GM23338 (cell line): ENCODE results near the gene PLXND1. TPM values are rescaled to one million over a fixed set of nuclear protein-coding genes. Genes with fewer than 3 reads are reported as not detected.

Experiments
- CREB1 ChIP-seq: fragments of 250-450 bp; sonication (Bioruptor Pico); IDR thresholded peaks from 2 replicates; pipeline ENCODE4 v1.5.0; 2020; ENCODE audit warnings: low read depth, mild to moderate bottlenecking, moderate library complexity
- EZH2 ChIP-seq: fragments of 200-600 bp; sonication (generic); IDR thresholded peaks from one replicate; pipeline ENCODE4 v1.8.0; 2017; ENCODE audit warnings: antibody characterized with exemption, mild to moderate bottlenecking, low read depth; ENCODE audit not compliant: unreplicated experiment
- EZH2phosphoT487 ChIP-seq: fragments of 200-600 bp; sonication (generic); IDR thresholded peaks from one replicate; pipeline ENCODE4 v1.8.1; 2018; ENCODE audit warnings: antibody characterized with exemption; ENCODE audit not compliant: unreplicated experiment
- JUNB ChIP-seq: IDR thresholded peaks from one replicate; pipeline ENCODE4 v1.6.1; 2016; ENCODE audit warnings: antibody characterized with exemption; ENCODE audit not compliant: unreplicated experiment
- REST ChIP-seq: IDR thresholded peaks from one replicate; pipeline ENCODE4 v1.6.1; 2018; ENCODE audit warnings: antibody characterized with exemption; ENCODE audit not compliant: unreplicated experiment
- ZNF114 ChIP-seq: fragments of 250-450 bp; sonication (Bioruptor Pico); IDR thresholded peaks from 2 replicates; pipeline ENCODE4 v1.5.0; 2020; ENCODE audit warnings: mild to moderate bottlenecking, moderate library complexity
- ZNF331 ChIP-seq: fragments of 250-450 bp; sonication (Bioruptor Pico); IDR thresholded peaks from 2 replicates; pipeline ENCODE4 v1.5.0; 2020; ENCODE audit warnings: low read depth, mild to moderate bottlenecking, moderate library complexity
- ZNF462 ChIP-seq: fragments of 250-450 bp; sonication (Bioruptor Pico); IDR thresholded peaks from 2 replicates; pipeline ENCODE4 v1.5.0; 2020; ENCODE audit warnings: mild to moderate bottlenecking, moderate library complexity
- polyA plus RNA-seq: library from polyadenylated mRNA; unstranded; fragments of >200 nt; fragmentation: Nextera tagmentation; extraction: Ambion mirVana; gene quantifications from 2 replicates; pipeline ENCODE4 v1.2.1, GENCODE V29; 2016
- total RNA-seq: library from RNA; depleted of rRNA; stranded (reverse); fragments of >200 nt; shearing (Covaris generic); gene quantifications from 2 replicates; pipeline ENCODE4 v1.2.3, GENCODE V29; 2014
- TF ChIP-seq, protein P1 (sequence below): IDR thresholded peaks from 2 replicates; pipeline ENCODE4 v1.6.1; 2016; ENCODE audit warnings: antibody characterized with exemption

The PLXND1 gene
- total and polyA plus RNA-seq, 2 experiments from 2014 or later, result 13.3 to 60.4 TPM

DNA sequence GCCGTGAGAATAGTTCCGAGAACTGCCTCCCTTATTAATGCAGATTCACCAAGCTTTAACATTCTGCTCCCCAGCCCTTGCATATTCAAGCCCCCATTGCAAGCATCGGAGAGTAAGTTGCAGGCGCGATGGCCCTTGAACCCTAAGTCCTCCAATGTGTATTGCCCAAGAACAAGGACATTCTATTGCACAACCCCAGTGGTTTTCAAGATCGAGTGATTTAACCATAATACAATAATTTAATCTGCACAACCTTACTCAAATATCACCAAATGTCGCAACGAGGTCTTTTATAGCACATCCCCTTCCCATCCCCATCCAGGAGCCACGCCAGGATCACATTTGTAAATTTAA, 21.7 kb upstream of the PLXND1 start (continued):
- TF ChIP-seq ZNF462 (CRISPR knock-in tag) (no peak), ZNF114 (no peak), EZH2 (no peak), ZNF331 (CRISPR knock-in tag) (no peak), EZH2phosphoT487 (no peak), CREB1 (CRISPR knock-in tag) (no peak), REST (no peak), JUNB (no peak)
- TF ChIP-seq, protein P1, sequence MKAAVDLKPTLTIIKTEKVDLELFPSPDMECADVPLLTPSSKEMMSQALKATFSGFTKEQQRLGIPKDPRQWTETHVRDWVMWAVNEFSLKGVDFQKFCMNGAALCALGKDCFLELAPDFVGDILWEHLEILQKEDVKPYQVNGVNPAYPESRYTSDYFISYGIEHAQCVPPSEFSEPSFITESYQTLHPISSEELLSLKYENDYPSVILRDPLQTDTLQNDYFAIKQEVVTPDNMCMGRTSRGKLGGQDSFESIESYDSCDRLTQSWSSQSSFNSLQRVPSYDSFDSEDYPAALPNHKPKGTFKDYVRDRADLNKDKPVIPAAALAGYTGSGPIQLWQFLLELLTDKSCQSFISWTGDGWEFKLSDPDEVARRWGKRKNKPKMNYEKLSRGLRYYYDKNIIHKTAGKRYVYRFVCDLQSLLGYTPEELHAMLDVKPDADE, result no peak
